ENCODE data around the gene SLC22A2. TPM values are rescaled to one million over a fixed set of nuclear protein-coding genes. Genes with fewer than 3 reads are reported as not detected.

The SLC22A2 gene
- total and polyA plus RNA-seq, 4 donors = not detected

DNA sequence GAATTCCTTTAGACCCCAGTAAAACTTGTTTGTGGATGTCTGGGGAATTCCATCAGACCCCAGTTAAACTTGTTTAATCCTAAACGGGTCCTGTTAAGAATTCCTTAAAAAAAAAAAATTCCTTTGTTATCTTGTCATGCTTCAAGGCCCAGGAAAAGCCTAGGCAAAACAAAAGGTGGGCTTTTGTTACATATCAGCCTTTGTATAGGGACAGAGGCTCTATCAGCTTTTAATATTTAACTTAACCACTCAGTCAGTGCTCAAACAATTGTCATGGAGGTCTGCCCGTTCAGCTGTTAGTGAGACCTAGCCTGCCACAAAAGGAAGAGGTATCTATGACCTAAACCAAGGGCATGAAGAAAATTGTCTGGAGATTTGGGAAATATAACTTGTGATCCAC lies 83.9 kb downstream of the SLC22A2 start (continued):
- TF ChIP-seq, protein P1, sequence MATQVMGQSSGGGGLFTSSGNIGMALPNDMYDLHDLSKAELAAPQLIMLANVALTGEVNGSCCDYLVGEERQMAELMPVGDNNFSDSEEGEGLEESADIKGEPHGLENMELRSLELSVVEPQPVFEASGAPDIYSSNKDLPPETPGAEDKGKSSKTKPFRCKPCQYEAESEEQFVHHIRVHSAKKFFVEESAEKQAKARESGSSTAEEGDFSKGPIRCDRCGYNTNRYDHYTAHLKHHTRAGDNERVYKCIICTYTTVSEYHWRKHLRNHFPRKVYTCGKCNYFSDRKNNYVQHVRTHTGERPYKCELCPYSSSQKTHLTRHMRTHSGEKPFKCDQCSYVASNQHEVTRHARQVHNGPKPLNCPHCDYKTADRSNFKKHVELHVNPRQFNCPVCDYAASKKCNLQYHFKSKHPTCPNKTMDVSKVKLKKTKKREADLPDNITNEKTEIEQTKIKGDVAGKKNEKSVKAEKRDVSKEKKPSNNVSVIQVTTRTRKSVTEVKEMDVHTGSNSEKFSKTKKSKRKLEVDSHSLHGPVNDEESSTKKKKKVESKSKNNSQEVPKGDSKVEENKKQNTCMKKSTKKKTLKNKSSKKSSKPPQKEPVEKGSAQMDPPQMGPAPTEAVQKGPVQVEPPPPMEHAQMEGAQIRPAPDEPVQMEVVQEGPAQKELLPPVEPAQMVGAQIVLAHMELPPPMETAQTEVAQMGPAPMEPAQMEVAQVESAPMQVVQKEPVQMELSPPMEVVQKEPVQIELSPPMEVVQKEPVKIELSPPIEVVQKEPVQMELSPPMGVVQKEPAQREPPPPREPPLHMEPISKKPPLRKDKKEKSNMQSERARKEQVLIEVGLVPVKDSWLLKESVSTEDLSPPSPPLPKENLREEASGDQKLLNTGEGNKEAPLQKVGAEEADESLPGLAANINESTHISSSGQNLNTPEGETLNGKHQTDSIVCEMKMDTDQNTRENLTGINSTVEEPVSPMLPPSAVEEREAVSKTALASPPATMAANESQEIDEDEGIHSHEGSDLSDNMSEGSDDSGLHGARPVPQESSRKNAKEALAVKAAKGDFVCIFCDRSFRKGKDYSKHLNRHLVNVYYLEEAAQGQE (IDR thresholded peaks at IDR 0.05) = no peak

DNA sequence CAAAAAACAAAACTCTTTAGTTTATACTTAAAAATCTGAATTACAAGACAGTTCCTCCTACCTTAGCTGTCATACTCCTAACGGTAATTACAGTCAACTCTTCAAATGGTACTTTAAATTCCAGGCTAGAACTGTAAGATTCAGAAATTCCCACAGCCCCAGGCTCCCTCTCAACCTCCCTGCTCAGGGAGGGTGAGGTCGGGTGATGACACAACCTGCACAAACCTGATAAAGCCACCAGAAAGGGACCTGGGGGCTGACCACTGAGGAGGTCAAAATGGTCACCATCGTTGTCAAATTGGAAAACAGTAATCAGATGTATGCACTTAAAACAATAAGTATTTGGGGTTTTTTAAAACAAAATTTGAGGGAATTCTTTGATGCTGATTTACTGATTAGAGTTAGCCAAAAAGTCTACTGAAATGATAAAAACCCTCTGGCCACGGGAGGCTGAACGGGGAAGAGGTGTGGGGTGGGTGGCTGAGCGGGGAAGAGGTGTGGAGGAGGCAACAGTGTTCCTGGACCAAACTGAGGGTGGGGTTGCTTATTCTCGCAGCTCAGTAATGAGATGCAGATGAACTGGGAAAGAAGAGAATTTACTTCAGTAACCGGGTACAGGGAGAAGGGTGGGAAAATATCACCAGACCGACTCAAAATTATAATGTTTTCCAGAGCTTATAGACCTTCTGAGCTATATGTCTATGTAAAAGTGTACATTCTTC lies 84.7 kb downstream of the SLC22A2 start:
- Histone ChIP-seq H3K9ac (ENCODE audit: low read depth in 1 of 2, low read length in 2 of 2) (no peak overlapping the region), H3K27ac (ENCODE audit: low read depth in 1 of 2, low read length in 2 of 2) (no peak overlapping the region), H3K4me3 (ENCODE audit: low read depth in 1 of 3, low read length in 3 of 3) (no peak overlapping the region), H3K36me3 (ENCODE audit: control insufficient read depth in 4 of 4, insufficient read depth in 3 of 4, low read depth in 1 of 4, low read length in 3 of 4) (no peaks in the 10 kb centered on the region), H3K27me3 (ENCODE audit: control insufficient read depth in 4 of 4, insufficient read depth in 4 of 4, low read length in 3 of 4) (no peaks in the 10 kb centered on the region), H3K4me1 (ENCODE audit: control insufficient read depth in 4 of 4, insufficient read depth in 4 of 4, low read length in 3 of 4) (no peaks in the 10 kb centered on the region), H3K9me3 (ENCODE audit: control insufficient read depth in 4 of 4, low read length in 3 of 4) (no peaks in the 10 kb centered on the region)
- TF ChIP-seq FOXA1 (IDR thresholded peaks at IDR 0.05) = no peak
- no peak for TF ChIP-seq YY1 (IDR thresholded peaks at IDR 0.05)
- TF ChIP-seq HNF4A (conservative IDR thresholded peaks at IDR 0.05) = no peak
- TF ChIP-seq NR2F2 (IDR thresholded peaks at IDR 0.05) = no peak
- no peak for TF ChIP-seq RXRA (IDR thresholded peaks at IDR 0.05)
- TF ChIP-seq, protein P1 (IDR thresholded peaks at IDR 0.05) = no peak
- TF ChIP-seq GABPA (IDR thresholded peaks at IDR 0.05 in 1 of 2, conservative IDR thresholded peaks at IDR 0.05 in 1 of 2) = no peak
- TF ChIP-seq JUND (IDR thresholded peaks at IDR 0.05) = no peak
- TF ChIP-seq RAD21 (IDR thresholded peaks at IDR 0.05) = no peak
- no peak for TF ChIP-seq FOXA2 (IDR thresholded peaks at IDR 0.05)
- TF ChIP-seq HNF4G (IDR thresholded peaks at IDR 0.05) = no peak
- no peak for TF ChIP-seq SP1 (IDR thresholded peaks at IDR 0.05)
- TF ChIP-seq, protein P2, sequence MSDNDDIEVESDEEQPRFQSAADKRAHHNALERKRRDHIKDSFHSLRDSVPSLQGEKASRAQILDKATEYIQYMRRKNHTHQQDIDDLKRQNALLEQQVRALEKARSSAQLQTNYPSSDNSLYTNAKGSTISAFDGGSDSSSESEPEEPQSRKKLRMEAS (IDR thresholded peaks at IDR 0.05) = no peak
- TF ChIP-seq, protein P3, sequence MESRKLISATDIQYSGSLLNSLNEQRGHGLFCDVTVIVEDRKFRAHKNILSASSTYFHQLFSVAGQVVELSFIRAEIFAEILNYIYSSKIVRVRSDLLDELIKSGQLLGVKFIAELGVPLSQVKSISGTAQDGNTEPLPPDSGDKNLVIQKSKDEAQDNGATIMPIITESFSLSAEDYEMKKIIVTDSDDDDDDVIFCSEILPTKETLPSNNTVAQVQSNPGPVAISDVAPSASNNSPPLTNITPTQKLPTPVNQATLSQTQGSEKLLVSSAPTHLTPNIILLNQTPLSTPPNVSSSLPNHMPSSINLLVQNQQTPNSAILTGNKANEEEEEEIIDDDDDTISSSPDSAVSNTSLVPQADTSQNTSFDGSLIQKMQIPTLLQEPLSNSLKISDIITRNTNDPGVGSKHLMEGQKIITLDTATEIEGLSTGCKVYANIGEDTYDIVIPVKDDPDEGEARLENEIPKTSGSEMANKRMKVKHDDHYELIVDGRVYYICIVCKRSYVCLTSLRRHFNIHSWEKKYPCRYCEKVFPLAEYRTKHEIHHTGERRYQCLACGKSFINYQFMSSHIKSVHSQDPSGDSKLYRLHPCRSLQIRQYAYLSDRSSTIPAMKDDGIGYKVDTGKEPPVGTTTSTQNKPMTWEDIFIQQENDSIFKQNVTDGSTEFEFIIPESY (IDR thresholded peaks at IDR 0.05) = no peak
- TF ChIP-seq, protein P4, sequence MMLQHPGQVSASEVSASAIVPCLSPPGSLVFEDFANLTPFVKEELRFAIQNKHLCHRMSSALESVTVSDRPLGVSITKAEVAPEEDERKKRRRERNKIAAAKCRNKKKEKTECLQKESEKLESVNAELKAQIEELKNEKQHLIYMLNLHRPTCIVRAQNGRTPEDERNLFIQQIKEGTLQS (IDR thresholded peaks at IDR 0.05) = no peak
- no peak for TF ChIP-seq EGR1 (IDR thresholded peaks at IDR 0.05; ENCODE audit: low read depth in 2 of 2)
- TF ChIP-seq, protein P5, sequence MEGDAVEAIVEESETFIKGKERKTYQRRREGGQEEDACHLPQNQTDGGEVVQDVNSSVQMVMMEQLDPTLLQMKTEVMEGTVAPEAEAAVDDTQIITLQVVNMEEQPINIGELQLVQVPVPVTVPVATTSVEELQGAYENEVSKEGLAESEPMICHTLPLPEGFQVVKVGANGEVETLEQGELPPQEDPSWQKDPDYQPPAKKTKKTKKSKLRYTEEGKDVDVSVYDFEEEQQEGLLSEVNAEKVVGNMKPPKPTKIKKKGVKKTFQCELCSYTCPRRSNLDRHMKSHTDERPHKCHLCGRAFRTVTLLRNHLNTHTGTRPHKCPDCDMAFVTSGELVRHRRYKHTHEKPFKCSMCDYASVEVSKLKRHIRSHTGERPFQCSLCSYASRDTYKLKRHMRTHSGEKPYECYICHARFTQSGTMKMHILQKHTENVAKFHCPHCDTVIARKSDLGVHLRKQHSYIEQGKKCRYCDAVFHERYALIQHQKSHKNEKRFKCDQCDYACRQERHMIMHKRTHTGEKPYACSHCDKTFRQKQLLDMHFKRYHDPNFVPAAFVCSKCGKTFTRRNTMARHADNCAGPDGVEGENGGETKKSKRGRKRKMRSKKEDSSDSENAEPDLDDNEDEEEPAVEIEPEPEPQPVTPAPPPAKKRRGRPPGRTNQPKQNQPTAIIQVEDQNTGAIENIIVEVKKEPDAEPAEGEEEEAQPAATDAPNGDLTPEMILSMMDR (IDR thresholded peaks at IDR 0.05; ENCODE audit: low read depth, low read length, missing input control) = no peak
- no peak for TF ChIP-seq TAF1 (conservative IDR thresholded peaks at IDR 0.05)
- DNase-seq (ENCODE audit: low spot score) = no peak
- WGBS = 65% methylated on average over 9 of the region's 9 CpGs

Measured in liver (tissue), 9 donors.